GM12878 (cell line): ENCODE measurements around the gene IGF2BP2. TPM values are rescaled to one million over a fixed set of nuclear protein-coding genes. Genes with fewer than 3 reads are reported as not detected.

Experiments used
- ATAC-seq: fragments of 200-7000 bp; cut with Tn5 transposase; 3 replicates; pipeline ENCODE4 v1.9.1; 2020; ENCODE audit warnings: mild to moderate bottlenecking, moderate library complexity
- BruUV-seq: library from RNA; stranded (reverse); fragments of 400-500 nt; replicated peaks from 2 replicates; lab custom pipeline; 2021; lab: Mats Ljungman, UMichigan
- CTCF ChIA-PET: fragments of 300-600 bp; sonication (Branson Sonifier 250); formaldehyde crosslinking; extraction: SDS; loops from one replicate; lab custom pipeline; 2021; ENCODE audit warnings: inconsistent platforms; lab: Yijun Ruan, JAX
- POLR2A ChIA-PET: fragments of 350-600 bp; formaldehyde crosslinking; extraction: SDS; loops from one replicate; lab custom pipeline; 2021; ENCODE audit warnings: inconsistent platforms; lab: Charles Lee
- RAD21 ChIA-PET: fragments of 300-600 bp; sonication (Branson Sonifier 250); formaldehyde crosslinking; loops from one replicate; lab custom pipeline; 2023; ENCODE audit warnings: antibody characterized with exemption; ENCODE audit not compliant: unreplicated experiment; lab: Charles Lee
- SMC1A ChIA-PET: fragments of 300-600 bp; sonication (Branson Sonifier 250); formaldehyde crosslinking; loops from one replicate; lab custom pipeline; 2023; ENCODE audit not compliant: unreplicated experiment, uncharacterized antibody; lab: Charles Lee
- DNase-seq: peaks from one replicate; pipeline ENCODE4 v3.0.0-alpha.2; 2011; ENCODE audit warnings: low read depth, low spot score
- FAIRE-seq: peaks from 3 replicates; lab custom pipeline; 2011; peaks lifted over from hg19 to GRCh38; lab: Jason Lieb, UNC
- H2AFZ ChIP-seq: 2 replicates; pipeline ENCODE4 v1.6.0; 2011; ENCODE audit warnings: low read depth, low read length, control low read depth; ENCODE audit not compliant: control insufficient read depth
- H3K27ac ChIP-seq: 2 replicates; pipeline ENCODE4 v1.5.1; 2011; ENCODE audit warnings: control low read depth; ENCODE audit not compliant: control insufficient read depth, insufficient read depth
- H3K27me3 ChIP-seq, 2 experiments: replicated peaks in 1 of 2; 2 replicates each; pipeline versions ENCODE4 v1.6.0 to v1.6.1; 2011; ENCODE audit warnings: low read length in 1 of 2; ENCODE audit not compliant: control insufficient read depth in 2 of 2, insufficient read depth in 2 of 2
- H3K36me3 ChIP-seq, 2 experiments: 2 replicates each; pipeline ENCODE4 v1.5.1; 2011; ENCODE audit warnings: low read length in 1 of 2; ENCODE audit not compliant: control insufficient read depth in 2 of 2, insufficient read depth in 2 of 2
- H3K4me1 ChIP-seq: 2 replicates; pipeline ENCODE4 v1.6.1; 2011; ENCODE audit warnings: mild to moderate bottlenecking, low read length, moderate library complexity, mixed read lengths; ENCODE audit not compliant: control insufficient read depth, insufficient read depth
- H3K4me2 ChIP-seq: 2 replicates; pipeline ENCODE4 v1.6.0; 2011; ENCODE audit warnings: control low read depth; ENCODE audit not compliant: control insufficient read depth, insufficient read depth
- H3K4me3 ChIP-seq: fragments of 200-600 bp; sonication (generic); 2 replicates; pipeline ENCODE4 v1.5.1; 2016
- H3K79me2 ChIP-seq: 2 replicates; pipeline ENCODE4 v1.6.0; 2011; ENCODE audit warnings: low read length; ENCODE audit not compliant: control insufficient read depth, insufficient read depth
- H3K9ac ChIP-seq: 2 replicates; pipeline ENCODE4 v1.8.0; 2011; ENCODE audit warnings: low read length, control low read depth, mixed read lengths; ENCODE audit not compliant: control insufficient read depth, insufficient read depth
- H3K9me3 ChIP-seq: replicated peaks from 3 replicates; pipeline ENCODE4 v1.5.1; 2011; ENCODE audit warnings: mild to moderate bottlenecking, low read length; ENCODE audit not compliant: control insufficient read depth, insufficient read depth
- H4K20me1 ChIP-seq: 2 replicates; pipeline ENCODE4 v1.6.0; 2011; ENCODE audit not compliant: control insufficient read depth, insufficient read depth
- CREB1 ChIP-seq: IDR thresholded peaks from 2 replicates; pipeline ENCODE4 v1.6.1; 2012; ENCODE audit warnings: low read depth, mild to moderate bottlenecking, inconsistent platforms
- GABPA ChIP-seq: IDR thresholded peaks from 2 replicates; pipeline ENCODE4 v1.6.1; 2014; ENCODE audit warnings: antibody characterized with exemption, low read depth, mild to moderate bottlenecking, inconsistent platforms
- HCFC1 ChIP-seq: fragments of 150-350 bp; IDR thresholded peaks from 2 replicates; pipeline ENCODE4 v1.6.1; 2014; ENCODE audit warnings: low read length
- HDGF ChIP-seq: fragments of 450-650 bp; IDR thresholded peaks from 2 replicates; pipeline ENCODE4 v1.6.1; 2016; ENCODE audit warnings: antibody characterized with exemption
- MEF2B ChIP-seq: fragments of 450-650 bp; IDR thresholded peaks from 2 replicates; pipeline ENCODE4 v1.6.1; 2018; ENCODE audit warnings: mild to moderate bottlenecking, moderate library complexity; ENCODE audit not compliant: partially characterized antibody, poor library complexity, severe bottlenecking
- MTA2 ChIP-seq: fragments of 450-650 bp; IDR thresholded peaks from 2 replicates; pipeline ENCODE4 v1.6.1; 2016; ENCODE audit warnings: low read depth, mild to moderate bottlenecking, moderate library complexity
- NFIC ChIP-seq: IDR thresholded peaks from 2 replicates; pipeline ENCODE4 v1.6.1; 2012; ENCODE audit warnings: low read depth, mild to moderate bottlenecking, inconsistent platforms, low read length, moderate library complexity
- NFXL1 ChIP-seq: fragments of 450-650 bp; IDR thresholded peaks from 2 replicates; pipeline ENCODE4 v1.6.1; 2017; ENCODE audit warnings: antibody characterized with exemption, mild to moderate bottlenecking, borderline replicate concordance
- NKRF ChIP-seq: fragments of 450-650 bp; conservative IDR thresholded peaks from 2 replicates; pipeline ENCODE4 v1.6.1; 2017; ENCODE audit warnings: mild to moderate bottlenecking, moderate library complexity
- NR2C1 ChIP-seq: fragments of 450-650 bp; IDR thresholded peaks from 2 replicates; pipeline ENCODE4 v1.6.1; 2017; ENCODE audit warnings: antibody characterized with exemption, mild to moderate bottlenecking, moderate library complexity
- POU2F2 ChIP-seq: IDR thresholded peaks from 3 replicates; pipeline ENCODE4 v1.6.1; 2011; ENCODE audit warnings: low read depth, mild to moderate bottlenecking, low read length, borderline replicate concordance
- STAT1 ChIP-seq: fragments of 450-650 bp; conservative IDR thresholded peaks from 2 replicates; pipeline ENCODE4 v1.6.1; 2014; ENCODE audit warnings: antibody characterized with exemption, mild to moderate bottlenecking
- TAF1 ChIP-seq: IDR thresholded peaks from 2 replicates; pipeline ENCODE4 v1.6.1; 2011; ENCODE audit warnings: mild to moderate bottlenecking, low read depth, low read length, borderline replicate concordance
- YY1 ChIP-seq: IDR thresholded peaks from 2 replicates; pipeline ENCODE4 v1.6.1; 2011; ENCODE audit warnings: low read depth, mild to moderate bottlenecking, low read length
- ZNF622 ChIP-seq: fragments of 450-650 bp; IDR thresholded peaks from 2 replicates; pipeline ENCODE4 v1.6.1; 2017; ENCODE audit warnings: mild to moderate bottlenecking, inconsistent platforms
- WGBS: methylation state at CpG from one replicate; pipeline ENCODE4 v1.1.6; 2016; ENCODE audit warnings: low lambda C conversion rate; ENCODE audit not compliant: insufficient replicate concordance, insufficient coverage; ENCODE audit errors: missing lambda C conversion rate; 5-methylcytosine and 5-hydroxymethylcytosine counted together
- in situ Hi-C: fragments of 300-500 bp; cut with MboI; formaldehyde crosslinking; loops from 9 replicates; pipeline ENCODE4 v1.14.3; 2018; ENCODE audit warnings: mixed read lengths
- intact Hi-C: fragments of 100-400 bp; cut with micrococcal nuclease; formaldehyde crosslinking; loops from one replicate; pipeline ENCODE4 v1.14.2; 2022; ENCODE audit not compliant: unreplicated experiment
- polyA plus RNA-seq, 11 experiments: library from polyadenylated mRNA; depleted of rRNA in 4 of 11; unstranded in 6 of 11; stranded (reverse) in 5 of 11; fragments of >200 nt; fragmentation: Nextera tagmentation in 4 of 11; fragmentation: Illumina TruSeq in 1 of 11; extraction: Ambion mirVana in 4 of 11; extraction: Trizol in 1 of 11; gene quantifications; 1 replicate in 1 of 11; 2 replicates in 10 of 11; pipeline versions ENCODE4 v1.2.1 to v1.2.3, GENCODE V29; 2011 to 2016; ENCODE audit warnings: inconsistent platforms in 2 of 11, missing spikeins in 2 of 11, low read depth in 1 of 11
- total RNA-seq, 4 experiments: library from RNA; depleted of rRNA in 3 of 4; stranded (reverse); fragments of >200 nt in 3 of 4; fragmentation: Illumina TruSeq in 1 of 4; extraction: Trizol in 1 of 4; gene quantifications; 2 replicates each; pipeline versions ENCODE4 v1.2.1 to v1.2.3, GENCODE V29; 2013 to 2021
- TF ChIP-seq, protein P1 (sequence below): fragments of 450-650 bp; IDR thresholded peaks from 2 replicates; pipeline ENCODE4 v1.6.1; 2018; ENCODE audit warnings: borderline replicate concordance, mild to moderate bottlenecking; ENCODE audit not compliant: partially characterized antibody
- TF ChIP-seq, protein P2 (sequence below): IDR thresholded peaks from 2 replicates; pipeline ENCODE4 v1.6.1; 2012; ENCODE audit warnings: low read length, inconsistent platforms

The IGF2BP2 gene
- total and polyA plus RNA-seq, 10 of the 15 experiments (the other 5 are each of a cell fraction or from before 2014, with no cell fraction given) = 0.25 to 0.72 TPM; not detected in 8

GRCh38 chr3:185843126-185843525 is 18.3 kb upstream of the IGF2BP2 start (continued):
- no peak for TF ChIP-seq NKRF
- TF ChIP-seq YY1 = no peak
- TF ChIP-seq MTA2 = no peak
- TF ChIP-seq CREB1 = no peak
- no peak for TF ChIP-seq NFIC
- no peak for TF ChIP-seq POU2F2
- TF ChIP-seq ZNF622 = no peak

DNA sequence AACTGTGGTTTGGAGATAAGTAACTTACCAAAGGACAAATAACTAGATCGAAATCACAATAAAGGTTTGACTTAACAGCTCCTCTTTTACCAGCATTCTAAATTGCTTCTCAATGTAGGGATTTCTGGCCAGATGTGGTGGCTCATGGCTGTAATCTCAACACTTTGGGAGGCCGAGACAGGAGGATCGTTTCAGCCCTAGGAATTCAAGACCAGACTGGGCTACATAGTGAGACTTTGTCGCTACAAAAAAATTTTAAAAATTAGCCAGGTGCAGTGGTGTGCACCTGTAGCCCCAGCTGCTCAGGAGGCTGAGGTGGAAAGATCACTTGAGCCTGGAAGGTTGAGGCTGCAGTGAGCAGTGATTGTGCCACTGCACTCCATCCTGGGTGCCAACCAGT is 17.4 kb upstream of the IGF2BP2 start:
- no peak overlapping the region for H3K27ac ChIP-seq
- no peak for DNase-seq
- no peaks in the 10 kb centered on the region for H3K4me1 ChIP-seq
- H2AFZ ChIP-seq = no peak overlapping the region
- no peak overlapping the region for H3K4me3 ChIP-seq
- FAIRE-seq = no peak
- POLR2A ChIA-PET = no interaction called here
- H3K36me3 ChIP-seq = no peaks in the 10 kb centered on the region
- 36% methylated on average over 4 of the region's 4 CpGs for WGBS
- no peaks in the 10 kb centered on the region for H4K20me1 ChIP-seq
- SMC1A ChIA-PET = interaction anchor here (0.8 kb wide), 1 partner anchor 32 kb away, joined by 3 read pairs; no protein-coding TSS in a partner anchor
- intact Hi-C loops (no loop called here), in situ Hi-C loops (no loop called here)
- H3K79me2 ChIP-seq = no peaks in the 10 kb centered on the region
- no peak overlapping the region for H3K4me2 ChIP-seq
- no peaks in the 10 kb centered on the region for H3K9me3 ChIP-seq
- no peaks in the 10 kb centered on the region for H3K27me3 ChIP-seq
- ATAC-seq = no peak
- RAD21 ChIA-PET = no interaction called here
- H3K9ac ChIP-seq = no peak overlapping the region
- BruUV-seq = no TSS peak
- CTCF ChIA-PET = interaction anchor here (0.6 kb wide), 1 partner anchor 183 kb away, joined by 3 read pairs; no protein-coding TSS in a partner anchor
- TF ChIP-seq ZNF622 (no peak), HDGF (no peak), GABPA (no peak), STAT1 (no peak), MTA2 (no peak), YY1 (no peak), NR2C1 (no peak), NFXL1 (no peak), MEF2B (no peak), HCFC1 (no peak), TAF1 (no peak)
- TF ChIP-seq, protein P1, sequence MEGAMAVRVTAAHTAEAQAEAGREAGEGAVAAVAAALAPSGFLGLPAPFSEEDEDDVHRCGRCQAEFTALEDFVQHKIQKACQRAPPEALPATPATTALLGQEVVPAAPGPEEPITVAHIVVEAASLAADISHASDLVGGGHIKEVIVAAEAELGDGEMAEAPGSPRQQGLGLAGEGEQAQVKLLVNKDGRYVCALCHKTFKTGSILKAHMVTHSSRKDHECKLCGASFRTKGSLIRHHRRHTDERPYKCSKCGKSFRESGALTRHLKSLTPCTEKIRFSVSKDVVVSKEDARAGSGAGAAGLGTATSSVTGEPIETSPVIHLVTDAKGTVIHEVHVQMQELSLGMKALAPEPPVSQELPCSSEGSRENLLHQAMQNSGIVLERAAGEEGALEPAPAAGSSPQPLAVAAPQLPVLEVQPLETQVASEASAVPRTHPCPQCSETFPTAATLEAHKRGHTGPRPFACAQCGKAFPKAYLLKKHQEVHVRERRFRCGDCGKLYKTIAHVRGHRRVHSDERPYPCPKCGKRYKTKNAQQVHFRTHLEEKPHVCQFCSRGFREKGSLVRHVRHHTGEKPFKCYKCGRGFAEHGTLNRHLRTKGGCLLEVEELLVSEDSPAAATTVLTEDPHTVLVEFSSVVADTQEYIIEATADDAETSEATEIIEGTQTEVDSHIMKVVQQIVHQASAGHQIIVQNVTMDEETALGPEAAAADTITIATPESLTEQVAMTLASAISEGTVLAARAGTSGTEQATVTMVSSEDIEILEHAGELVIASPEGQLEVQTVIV = no peak
- TF ChIP-seq, protein P2, sequence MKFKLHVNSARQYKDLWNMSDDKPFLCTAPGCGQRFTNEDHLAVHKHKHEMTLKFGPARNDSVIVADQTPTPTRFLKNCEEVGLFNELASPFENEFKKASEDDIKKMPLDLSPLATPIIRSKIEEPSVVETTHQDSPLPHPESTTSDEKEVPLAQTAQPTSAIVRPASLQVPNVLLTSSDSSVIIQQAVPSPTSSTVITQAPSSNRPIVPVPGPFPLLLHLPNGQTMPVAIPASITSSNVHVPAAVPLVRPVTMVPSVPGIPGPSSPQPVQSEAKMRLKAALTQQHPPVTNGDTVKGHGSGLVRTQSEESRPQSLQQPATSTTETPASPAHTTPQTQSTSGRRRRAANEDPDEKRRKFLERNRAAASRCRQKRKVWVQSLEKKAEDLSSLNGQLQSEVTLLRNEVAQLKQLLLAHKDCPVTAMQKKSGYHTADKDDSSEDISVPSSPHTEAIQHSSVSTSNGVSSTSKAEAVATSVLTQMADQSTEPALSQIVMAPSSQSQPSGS = no peak
